HG02759 (cell line): ENCODE data around the gene RIC8A.
"Not testable (repeated sequence)": the region's sequence is repeated elsewhere in the genome, so short reads cannot be mapped to it uniquely, and the experiment has no call there.

Experiments used
- ATAC-seq: cut with Tn5 transposase; IDR thresholded peaks from one replicate; pipeline ENCODE4 v1.9.1; 2021; ENCODE audit warnings: mild to moderate bottlenecking, moderate library complexity; ENCODE audit not compliant: unreplicated experiment

RIC8A gene

GRCh38 chr11:207208-207862, at the start of gene RIC8A, which contains the start of gene BET1L:
RIC8A (plus strand) TSS chr11:207708; CDS start chr11:208855, 1,147 bp downstream.
BET1L (minus strand) TSS chr11:207399; CDS start chr11:207321, 78 bp downstream.
- peak; percentile 80 for ATAC-seq

GRCh38 chr11:180242-180641, 27.3 kb upstream of the RIC8A start:
- ATAC-seq: not testable (repeated sequence)

- not testable (repeated sequence) for ATAC-seq
Measured at GRCh38 chr11:189200-189783, 18.2 kb upstream of the RIC8A start.

- ATAC-seq: peak; percentile 89
Measured at GRCh38 chr11:189843-190311, 17.6 kb upstream of the RIC8A start.

- not testable (repeated sequence) for ATAC-seq
Measured at GRCh38 chr11:190546-190945, 17.0 kb upstream of the RIC8A start.

GRCh38 chr11:191490-192478, 15.7 kb upstream of the RIC8A start:
- not testable (repeated sequence) for ATAC-seq

- not testable (repeated sequence) for ATAC-seq
Measured at GRCh38 chr11:192674-193128, 14.8 kb upstream of the RIC8A start, which contains the start of gene SCGB1C1. SCGB1C1 (plus strand) TSS chr11:193078; CDS start chr11:193100, 22 bp downstream.

GRCh38 chr11:193481-193880, 14.0 kb upstream of the RIC8A start:
- ATAC-seq: not testable (repeated sequence)

- no peak for ATAC-seq
Measured at GRCh38 chr11:196786-197731, 10.4 kb upstream of the RIC8A start.

GRCh38 chr11:197741-198235, 9.7 kb upstream of the RIC8A start:
- no peak for ATAC-seq

- ATAC-seq: no peak
Measured at GRCh38 chr11:198236-198806, 9.2 kb upstream of the RIC8A start.

GRCh38 chr11:199004-199581, 8.4 kb upstream of the RIC8A start:
- ATAC-seq: no peak

- ATAC-seq: no peak
Measured at GRCh38 chr11:199782-200181, 7.7 kb upstream of the RIC8A start.

- no peak for ATAC-seq
Measured at GRCh38 chr11:200224-201003, 7.1 kb upstream of the RIC8A start.

- no peak for ATAC-seq
Measured at GRCh38 chr11:201966-202365, 5.5 kb upstream of the RIC8A start.

GRCh38 chr11:202490-202889, 5.0 kb upstream of the RIC8A start:
- ATAC-seq: no peak

- ATAC-seq: no peak
Measured at GRCh38 chr11:203056-203944, 4.2 kb upstream of the RIC8A start.
